Endodermal cell (in vitro differentiated cells): ENCODE measurements around the gene BRPF3. TPM values are rescaled to one million over a fixed set of nuclear protein-coding genes. Genes with fewer than 3 reads are reported as not detected.

Source experiments
- DNase-seq: peaks from one replicate; pipeline ENCODE4 v3.0.0-alpha.2; 2017
- H3K27ac ChIP-seq: 2 replicates; pipeline ENCODE4 v1.5.1; 2013; ENCODE audit warnings: mild to moderate bottlenecking, low read depth, low read length, moderate library complexity
- H3K27me3 ChIP-seq: 2 replicates; pipeline ENCODE4 v1.6.1; 2013; ENCODE audit warnings: mild to moderate bottlenecking, low read length, moderate library complexity; ENCODE audit not compliant: insufficient read depth, control insufficient read depth, poor library complexity, severe bottlenecking
- H3K36me3 ChIP-seq: 2 replicates; pipeline ENCODE4 v1.7.0; 2013; ENCODE audit warnings: mild to moderate bottlenecking, low read length, moderate library complexity; ENCODE audit not compliant: control insufficient read depth, insufficient read depth
- H3K4me1 ChIP-seq: one replicate; pipeline ENCODE4 v1.7.0; 2013; ENCODE audit warnings: low read length; ENCODE audit not compliant: control insufficient read depth, insufficient read depth
- H3K4me3 ChIP-seq: 2 replicates; pipeline ENCODE4 v1.5.1; 2013; ENCODE audit warnings: mild to moderate bottlenecking, low read length, moderate library complexity
- H3K9ac ChIP-seq: 2 replicates; pipeline ENCODE4 v1.6.1; 2013; ENCODE audit warnings: mild to moderate bottlenecking, low read length, moderate library complexity; ENCODE audit not compliant: poor library complexity, severe bottlenecking; ENCODE audit errors: extremely low read depth
- H3K9me3 ChIP-seq: 2 replicates; pipeline ENCODE4 v1.6.1; 2013; ENCODE audit warnings: mild to moderate bottlenecking, low read length, moderate library complexity; ENCODE audit not compliant: control insufficient read depth
- H3K27ac Mint-ChIP-seq: 2 replicates; pipeline ENCODE4 v1.8.0; 2020; ENCODE audit warnings: mixed read lengths
- H3K27me3 Mint-ChIP-seq: 2 replicates; pipeline ENCODE4 v1.8.0; 2021; ENCODE audit warnings: mild to moderate bottlenecking, mixed read lengths; ENCODE audit not compliant: insufficient read depth
- H3K36me3 Mint-ChIP-seq: 2 replicates; pipeline ENCODE4 v1.8.0; 2020; ENCODE audit warnings: low read depth, mixed read lengths
- H3K4me1 Mint-ChIP-seq: 2 replicates; pipeline ENCODE4 v1.8.0; 2020; ENCODE audit warnings: mixed read lengths
- H3K4me3 Mint-ChIP-seq: 2 replicates; pipeline ENCODE4 v1.8.0; 2020; ENCODE audit warnings: mild to moderate bottlenecking, moderate library complexity, mixed read lengths
- H3K9me3 Mint-ChIP-seq: 2 replicates; pipeline ENCODE4 v1.8.0; 2020; ENCODE audit warnings: mild to moderate bottlenecking, mixed read lengths
- WGBS, 2 experiments: methylation state at CpG; one replicate each; pipeline versions ENCODE4 v1.1.5 to v1.1.7; 2013; ENCODE audit warnings: missing lambda C conversion rate in 2 of 2, mixed read lengths in 1 of 2; ENCODE audit not compliant: insufficient coverage in 1 of 2, insufficient read length in 1 of 2; 5-methylcytosine and 5-hydroxymethylcytosine counted together
- total RNA-seq, 2 donors: library from RNA; stranded (reverse); fragmentation: NEBNext Ultra II Directional in 1 of 2; extraction: Animal tissue kit (Norgen Biotek cat#: 25700) in 1 of 2; gene quantifications; 2 replicates in 1 of 2; 3 replicates in 1 of 2; pipeline ENCODE4 v1.2.1, GENCODE V29; 2021
- TF ChIP-seq, protein P1 (sequence below): fragments of 200-600 bp; sonication (generic); conservative IDR thresholded peaks from 2 replicates; pipeline ENCODE4 v1.5.0; 2021; ENCODE audit warnings: antibody characterized with exemption, mild to moderate bottlenecking

Gene BRPF3
- total RNA-seq, 2 donors from 2014 or later: 30.4 to 46.8 TPM

DNA sequence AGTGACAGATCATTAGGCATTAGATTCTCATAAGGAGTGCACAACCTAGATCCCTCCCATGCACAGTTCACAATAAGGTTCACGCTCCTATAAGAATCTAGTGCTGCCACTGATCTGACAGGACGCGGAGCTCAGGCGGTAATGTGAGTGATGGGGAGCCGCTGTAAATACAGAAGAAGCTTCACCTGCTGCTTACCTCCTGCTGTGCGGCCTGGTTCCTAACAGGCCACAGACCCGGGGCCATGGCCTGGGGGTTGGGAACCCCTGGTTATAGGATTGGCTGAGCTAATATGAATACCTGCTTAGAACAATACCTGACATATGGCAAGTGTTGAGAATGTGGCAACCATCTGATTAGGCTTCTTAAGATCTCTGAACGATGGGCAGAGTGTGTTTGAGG is 75.7 kb downstream of the BRPF3 start:
- Mint-ChIP-seq H3K27ac (no peak overlapping the region), H3K9me3 (no peaks in the 10 kb centered on the region), H3K36me3 (no peaks in the 10 kb centered on the region), H3K4me3 (no peak overlapping the region), H3K4me1 (peaks cover 14% of the 10 kb centered on the region), H3K27me3 (peaks cover 30% of the 10 kb centered on the region)
- Histone ChIP-seq H3K9ac (no peak overlapping the region), H3K9me3 (no peaks in the 10 kb centered on the region), H3K27ac (no peak overlapping the region), H3K4me1 (no peaks in the 10 kb centered on the region), H3K36me3 (no peaks in the 10 kb centered on the region), H3K27me3 (no peaks in the 10 kb centered on the region), H3K4me3 (no peak overlapping the region)
- WGBS, 2 experiments: 72 to 83% methylated on average over 4 to 8 of the region's 8 CpGs
- TF ChIP-seq, protein P1, sequence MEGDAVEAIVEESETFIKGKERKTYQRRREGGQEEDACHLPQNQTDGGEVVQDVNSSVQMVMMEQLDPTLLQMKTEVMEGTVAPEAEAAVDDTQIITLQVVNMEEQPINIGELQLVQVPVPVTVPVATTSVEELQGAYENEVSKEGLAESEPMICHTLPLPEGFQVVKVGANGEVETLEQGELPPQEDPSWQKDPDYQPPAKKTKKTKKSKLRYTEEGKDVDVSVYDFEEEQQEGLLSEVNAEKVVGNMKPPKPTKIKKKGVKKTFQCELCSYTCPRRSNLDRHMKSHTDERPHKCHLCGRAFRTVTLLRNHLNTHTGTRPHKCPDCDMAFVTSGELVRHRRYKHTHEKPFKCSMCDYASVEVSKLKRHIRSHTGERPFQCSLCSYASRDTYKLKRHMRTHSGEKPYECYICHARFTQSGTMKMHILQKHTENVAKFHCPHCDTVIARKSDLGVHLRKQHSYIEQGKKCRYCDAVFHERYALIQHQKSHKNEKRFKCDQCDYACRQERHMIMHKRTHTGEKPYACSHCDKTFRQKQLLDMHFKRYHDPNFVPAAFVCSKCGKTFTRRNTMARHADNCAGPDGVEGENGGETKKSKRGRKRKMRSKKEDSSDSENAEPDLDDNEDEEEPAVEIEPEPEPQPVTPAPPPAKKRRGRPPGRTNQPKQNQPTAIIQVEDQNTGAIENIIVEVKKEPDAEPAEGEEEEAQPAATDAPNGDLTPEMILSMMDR: no peak
- DNase-seq: peak; percentile 72

GRCh38 chr6:36273067-36273466 is 76.5 kb downstream of the BRPF3 start:
- TF ChIP-seq, protein P1: no peak
- no peak overlapping the region for H3K4me3 Mint-ChIP-seq
- H3K27me3 Mint-ChIP-seq: peaks cover 24% of the 10 kb centered on the region
- WGBS, 2 experiments: 99 to 100% methylated on average over 2 to 3 of the region's 5 CpGs
- DNase-seq: no peak
- H3K27me3 ChIP-seq: no peaks in the 10 kb centered on the region
- no peaks in the 10 kb centered on the region for H3K9me3 Mint-ChIP-seq
- H3K36me3 Mint-ChIP-seq: no peaks in the 10 kb centered on the region
- H3K4me1 Mint-ChIP-seq: peaks cover 14% of the 10 kb centered on the region
- H3K4me3 ChIP-seq: no peak overlapping the region
- H3K27ac Mint-ChIP-seq: no peak overlapping the region
- H3K36me3 ChIP-seq: no peaks in the 10 kb centered on the region
- H3K9me3 ChIP-seq: no peaks in the 10 kb centered on the region
- H3K27ac ChIP-seq: no peak overlapping the region
- H3K4me1 ChIP-seq: no peaks in the 10 kb centered on the region
- H3K9ac ChIP-seq: no peak overlapping the region

- Histone ChIP-seq H3K4me1 (no peaks in the 10 kb centered on the region), H3K4me3 (no peak overlapping the region), H3K27ac (no peak overlapping the region), H3K9ac (no peak overlapping the region), H3K36me3 (no peaks in the 10 kb centered on the region), H3K9me3 (no peaks in the 10 kb centered on the region), H3K27me3 (no peaks in the 10 kb centered on the region)
- no peaks in the 10 kb centered on the region for H3K36me3 Mint-ChIP-seq
- no peak overlapping the region for H3K27ac Mint-ChIP-seq
- no peak for DNase-seq
- H3K27me3 Mint-ChIP-seq: peaks cover 21% of the 10 kb centered on the region
- H3K4me1 Mint-ChIP-seq: peaks cover 13% of the 10 kb centered on the region
- no peak overlapping the region for H3K4me3 Mint-ChIP-seq
- 88 to 92% methylated on average over 12 to 15 of the region's 15 CpGs for WGBS, 2 experiments
- H3K9me3 Mint-ChIP-seq: no peaks in the 10 kb centered on the region
- TF ChIP-seq, protein P1: no peak
Measured at GRCh38 chr6:36273802-36274514, 77.4 kb downstream of the BRPF3 start.
